ENCODE measurements around the gene DGKH. TPM values are rescaled to one million over a fixed set of nuclear protein-coding genes. Genes with fewer than 3 reads are reported as not detected.
A peak's percentile ranks its signal among the peaks of the same experiment; 100 is the strongest.

DGKH gene
- total and polyA plus RNA-seq, 2 of the 13 experiments (the other 11 are each of a cell fraction or from before 2014, with no cell fraction given) = 0.01 to 0.13 TPM

DNA sequence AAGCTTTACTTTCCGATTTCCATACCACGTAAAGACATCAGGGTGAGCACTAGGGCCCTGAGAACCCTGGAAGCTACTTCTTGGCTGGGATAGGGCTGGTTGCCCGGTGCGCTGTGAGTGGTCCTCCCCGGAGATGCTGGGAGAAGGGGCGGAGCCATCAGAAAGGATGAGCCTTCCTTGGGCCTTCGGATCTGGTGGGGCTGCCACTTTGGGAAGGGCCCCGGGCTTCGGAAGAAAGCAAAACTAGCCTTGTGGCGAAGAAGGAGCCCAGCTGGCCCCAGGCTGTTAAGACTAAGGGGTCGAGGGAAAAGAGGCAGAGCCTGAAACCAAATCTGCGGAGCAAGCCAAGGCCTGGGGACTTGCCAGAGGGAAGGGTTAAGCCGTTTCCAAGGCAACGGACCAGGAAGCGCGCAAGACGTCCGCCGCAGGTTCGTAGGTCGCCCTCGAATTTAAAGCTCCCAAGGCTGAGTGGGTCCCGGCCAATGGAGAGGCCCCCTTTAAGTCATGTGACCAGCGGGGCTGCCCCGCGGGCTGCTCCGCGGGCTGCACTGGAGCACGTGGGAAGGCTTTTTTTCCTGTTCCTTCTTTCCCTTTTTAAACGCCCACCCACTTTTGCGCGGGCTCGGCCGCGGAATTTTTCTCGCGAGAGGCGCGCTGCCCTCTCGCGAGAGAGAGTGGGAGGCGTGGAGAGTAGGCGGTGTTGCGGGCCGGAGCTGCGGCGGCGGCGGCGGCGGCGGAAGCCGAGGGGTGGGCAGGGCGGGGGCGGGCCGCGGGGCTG, 223.1 kb downstream of the DGKH start (continued):
- TF ChIP-seq AHR (CRISPR knock-in tag; IDR thresholded peaks at IDR 0.05) = peak; percentile 84; the same call in 1 of the 2 replicates
- TF ChIP-seq, protein P1, sequence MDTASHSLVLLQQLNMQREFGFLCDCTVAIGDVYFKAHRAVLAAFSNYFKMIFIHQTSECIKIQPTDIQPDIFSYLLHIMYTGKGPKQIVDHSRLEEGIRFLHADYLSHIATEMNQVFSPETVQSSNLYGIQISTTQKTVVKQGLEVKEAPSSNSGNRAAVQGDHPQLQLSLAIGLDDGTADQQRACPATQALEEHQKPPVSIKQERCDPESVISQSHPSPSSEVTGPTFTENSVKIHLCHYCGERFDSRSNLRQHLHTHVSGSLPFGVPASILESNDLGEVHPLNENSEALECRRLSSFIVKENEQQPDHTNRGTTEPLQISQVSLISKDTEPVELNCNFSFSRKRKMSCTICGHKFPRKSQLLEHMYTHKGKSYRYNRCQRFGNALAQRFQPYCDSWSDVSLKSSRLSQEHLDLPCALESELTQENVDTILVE (CRISPR knock-in tag; IDR thresholded peaks at IDR 0.05) = peak; percentile 75; the same call in 1 of the 2 replicates
- TF ChIP-seq SPEN (CRISPR knock-in tag; IDR thresholded peaks at IDR 0.05; ENCODE audit: low read depth) = peak; percentile 44; the same call in 1 of the 2 replicates
- no peak for TF ChIP-seq SNRNP70 (IDR thresholded peaks at IDR 0.05; ENCODE audit: low read depth, low read length)
- no peak for TF ChIP-seq ZBTB3 (CRISPR knock-in tag; IDR thresholded peaks at IDR 0.05; ENCODE audit: borderline replicate concordance, low read depth)
- TF ChIP-seq ZNF17 (CRISPR knock-in tag; IDR thresholded peaks at IDR 0.05) = no peak
- TF ChIP-seq, protein P2, sequence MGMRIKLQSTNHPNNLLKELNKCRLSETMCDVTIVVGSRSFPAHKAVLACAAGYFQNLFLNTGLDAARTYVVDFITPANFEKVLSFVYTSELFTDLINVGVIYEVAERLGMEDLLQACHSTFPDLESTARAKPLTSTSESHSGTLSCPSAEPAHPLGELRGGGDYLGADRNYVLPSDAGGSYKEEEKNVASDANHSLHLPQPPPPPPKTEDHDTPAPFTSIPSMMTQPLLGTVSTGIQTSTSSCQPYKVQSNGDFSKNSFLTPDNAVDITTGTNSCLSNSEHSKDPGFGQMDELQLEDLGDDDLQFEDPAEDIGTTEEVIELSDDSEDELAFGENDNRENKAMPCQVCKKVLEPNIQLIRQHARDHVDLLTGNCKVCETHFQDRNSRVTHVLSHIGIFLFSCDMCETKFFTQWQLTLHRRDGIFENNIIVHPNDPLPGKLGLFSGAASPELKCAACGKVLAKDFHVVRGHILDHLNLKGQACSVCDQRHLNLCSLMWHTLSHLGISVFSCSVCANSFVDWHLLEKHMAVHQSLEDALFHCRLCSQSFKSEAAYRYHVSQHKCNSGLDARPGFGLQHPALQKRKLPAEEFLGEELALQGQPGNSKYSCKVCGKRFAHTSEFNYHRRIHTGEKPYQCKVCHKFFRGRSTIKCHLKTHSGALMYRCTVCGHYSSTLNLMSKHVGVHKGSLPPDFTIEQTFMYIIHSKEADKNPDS (CRISPR knock-in tag; IDR thresholded peaks at IDR 0.05) = no peak
- peak; percentile 80; the same call in 1 of the 2 replicates for TF ChIP-seq SIN3A (IDR thresholded peaks at IDR 0.05; ENCODE audit: borderline replicate concordance, low read depth, low read length)
- TF ChIP-seq ZNF430 (CRISPR knock-in tag; IDR thresholded peaks at IDR 0.05) = peak; percentile 58; the same call in 1 of the 2 replicates
- no peak for TF ChIP-seq ZFP36 (IDR thresholded peaks at IDR 0.05; ENCODE audit: borderline replicate concordance, low read depth, low read length, partially characterized antibody)
- no peak for TF ChIP-seq RAD21 (CRISPR knock-in tag; IDR thresholded peaks at IDR 0.05)
- TF ChIP-seq ELF3 (CRISPR knock-in tag; IDR thresholded peaks at IDR 0.05) = peak; percentile 88
- peak; percentile 37; the same call in 1 of the 2 replicates for TF ChIP-seq ETV5 (CRISPR knock-in tag; IDR thresholded peaks at IDR 0.05; ENCODE audit: borderline replicate concordance)
- TF ChIP-seq, protein P3, sequence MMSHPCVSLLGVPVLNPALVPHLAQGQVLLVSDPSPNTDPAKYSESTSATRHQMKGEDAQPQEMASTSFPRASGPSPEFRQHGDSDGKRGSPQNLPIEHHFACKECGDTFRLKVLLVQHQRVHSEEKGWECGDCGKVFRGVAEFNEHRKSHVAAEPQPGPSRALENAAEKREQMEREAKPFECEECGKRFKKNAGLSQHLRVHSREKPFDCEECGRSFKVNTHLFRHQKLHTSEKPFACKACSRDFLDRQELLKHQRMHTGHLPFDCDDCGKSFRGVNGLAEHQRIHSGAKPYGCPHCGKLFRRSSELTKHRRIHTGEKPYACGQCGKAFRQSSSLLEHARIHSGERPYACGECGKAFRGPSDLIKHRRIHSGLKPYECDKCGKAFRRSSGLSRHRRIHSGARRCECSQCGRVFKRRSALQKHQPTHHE (CRISPR knock-in tag; IDR thresholded peaks at IDR 0.05; ENCODE audit: borderline replicate concordance) = peak; percentile 57; the same call in 1 of the 2 replicates
- no peak for TF ChIP-seq SSRP1 (CRISPR knock-in tag; IDR thresholded peaks at IDR 0.05)
- peak; percentile 45; the same call in 1 of the 2 replicates for TF ChIP-seq ZNF562 (CRISPR knock-in tag; IDR thresholded peaks at IDR 0.05; ENCODE audit: borderline replicate concordance)
- TF ChIP-seq, protein P4, sequence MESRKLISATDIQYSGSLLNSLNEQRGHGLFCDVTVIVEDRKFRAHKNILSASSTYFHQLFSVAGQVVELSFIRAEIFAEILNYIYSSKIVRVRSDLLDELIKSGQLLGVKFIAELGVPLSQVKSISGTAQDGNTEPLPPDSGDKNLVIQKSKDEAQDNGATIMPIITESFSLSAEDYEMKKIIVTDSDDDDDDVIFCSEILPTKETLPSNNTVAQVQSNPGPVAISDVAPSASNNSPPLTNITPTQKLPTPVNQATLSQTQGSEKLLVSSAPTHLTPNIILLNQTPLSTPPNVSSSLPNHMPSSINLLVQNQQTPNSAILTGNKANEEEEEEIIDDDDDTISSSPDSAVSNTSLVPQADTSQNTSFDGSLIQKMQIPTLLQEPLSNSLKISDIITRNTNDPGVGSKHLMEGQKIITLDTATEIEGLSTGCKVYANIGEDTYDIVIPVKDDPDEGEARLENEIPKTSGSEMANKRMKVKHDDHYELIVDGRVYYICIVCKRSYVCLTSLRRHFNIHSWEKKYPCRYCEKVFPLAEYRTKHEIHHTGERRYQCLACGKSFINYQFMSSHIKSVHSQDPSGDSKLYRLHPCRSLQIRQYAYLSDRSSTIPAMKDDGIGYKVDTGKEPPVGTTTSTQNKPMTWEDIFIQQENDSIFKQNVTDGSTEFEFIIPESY (CRISPR knock-in tag; IDR thresholded peaks at IDR 0.05) = 0 out of 2 replicates have a peak, but pooled peaks have one; percentile 25
- TF ChIP-seq, protein P5, sequence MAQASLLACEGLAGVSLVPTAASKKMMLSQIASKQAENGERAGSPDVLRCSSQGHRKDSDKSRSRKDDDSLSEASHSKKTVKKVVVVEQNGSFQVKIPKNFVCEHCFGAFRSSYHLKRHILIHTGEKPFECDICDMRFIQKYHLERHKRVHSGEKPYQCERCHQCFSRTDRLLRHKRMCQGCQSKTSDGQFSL (CRISPR knock-in tag; IDR thresholded peaks at IDR 0.05) = no peak
- TF ChIP-seq NR2F6 (IDR thresholded peaks at IDR 0.05) = no peak
- no peak for TF ChIP-seq NR2F6 (CRISPR knock-in tag; IDR thresholded peaks at IDR 0.05)
- TF ChIP-seq, protein P6, sequence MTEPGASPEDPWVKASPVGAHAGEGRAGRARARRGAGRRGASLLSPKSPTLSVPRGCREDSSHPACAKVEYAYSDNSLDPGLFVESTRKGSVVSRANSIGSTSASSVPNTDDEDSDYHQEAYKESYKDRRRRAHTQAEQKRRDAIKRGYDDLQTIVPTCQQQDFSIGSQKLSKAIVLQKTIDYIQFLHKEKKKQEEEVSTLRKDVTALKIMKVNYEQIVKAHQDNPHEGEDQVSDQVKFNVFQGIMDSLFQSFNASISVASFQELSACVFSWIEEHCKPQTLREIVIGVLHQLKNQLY (CRISPR knock-in tag; IDR thresholded peaks at IDR 0.05) = peak; percentile 37; the same call in 1 of the 2 replicates
- TF ChIP-seq CENPT (CRISPR knock-in tag; IDR thresholded peaks at IDR 0.05; ENCODE audit: low read depth) = peak; percentile 92; the same call in 1 of the 2 replicates
- peak; percentile 83 for TF ChIP-seq YEATS4 (CRISPR knock-in tag; IDR thresholded peaks at IDR 0.05; ENCODE audit: borderline replicate concordance)
